HepG2 (cell line): ENCODE results near the gene SPHK2. TPM values are rescaled to one million over a fixed set of nuclear protein-coding genes. Genes with fewer than 3 reads are reported as not detected.

Experiments
- BCL6 ChIP-seq: IDR thresholded peaks from 2 replicates; pipeline ENCODE4 v1.6.1; 2016; ENCODE audit warnings: missing genetic modification reagents, missing compliant biosample characterization
- GATA4 ChIP-seq: sonication (generic); IDR thresholded peaks from 2 replicates; pipeline ENCODE4 v1.6.1; 2016; ENCODE audit warnings: antibody characterized with exemption, low read depth, borderline replicate concordance
- HES4 ChIP-seq: sonication (generic); formaldehyde crosslinking; IDR thresholded peaks from 2 replicates; pipeline ENCODE4 v1.9.0; 2021; ENCODE audit warnings: mild to moderate bottlenecking, missing genetic modification reagents, borderline replicate concordance
- JUN ChIP-seq: sonication (generic); formaldehyde crosslinking; IDR thresholded peaks from 2 replicates; pipeline ENCODE4 v1.4.0; 2020; ENCODE audit warnings: mild to moderate bottlenecking, missing genetic modification reagents
- KDM5B ChIP-seq: sonication (generic); formaldehyde crosslinking; IDR thresholded peaks from 2 replicates; pipeline ENCODE4 v1.4.0; 2020; ENCODE audit warnings: missing genetic modification reagents, mild to moderate bottlenecking, borderline replicate concordance
- NR2F1 ChIP-seq, 2 experiments: fragments of 450-650 bp in 1 of 2; formaldehyde crosslinking in 1 of 2; IDR thresholded peaks; 2 replicates each; pipeline versions ENCODE4 v1.5.0 to v1.6.1; 2016 to 2020; ENCODE audit warnings: mild to moderate bottlenecking in 1 of 2, missing compliant biosample characterization in 1 of 2, missing genetic modification reagents in 1 of 2, moderate library complexity in 1 of 2
- PTBP1 ChIP-seq: fragments of 200-400 bp; formaldehyde crosslinking; IDR thresholded peaks from 2 replicates; pipeline ENCODE4 v1.6.1; 2018; ENCODE audit warnings: low read length, low read depth; ENCODE audit not compliant: poor library complexity, severe bottlenecking
- SIN3A ChIP-seq: IDR thresholded peaks from 2 replicates; pipeline ENCODE4 v1.6.1; 2011; ENCODE audit warnings: low read depth, mild to moderate bottlenecking, control low read depth, low read length, borderline replicate concordance
- SMYD3 ChIP-seq: sonication (generic); formaldehyde crosslinking; IDR thresholded peaks from 2 replicates; pipeline ENCODE4 v1.8.1; 2023; ENCODE audit warnings: mild to moderate bottlenecking, missing genetic modification reagents
- TP53 ChIP-seq: sonication (generic); formaldehyde crosslinking; conservative IDR thresholded peaks from 2 replicates; pipeline ENCODE4 v1.4.0; 2020; ENCODE audit warnings: missing genetic modification reagents
- ZNF407 ChIP-seq: sonication (generic); formaldehyde crosslinking; IDR thresholded peaks from one replicate; pipeline ENCODE4 v1.5.1; 2020; ENCODE audit warnings: mild to moderate bottlenecking, missing genetic modification reagents; ENCODE audit errors: not compliant biosample characterization
- ZNF749 ChIP-seq: sonication (generic); formaldehyde crosslinking; IDR thresholded peaks from 2 replicates; pipeline ENCODE4 v1.8.0; 2022; ENCODE audit warnings: mild to moderate bottlenecking, missing genetic modification reagents, moderate library complexity, borderline replicate concordance
- ZNF782 ChIP-seq: sonication (generic); formaldehyde crosslinking; IDR thresholded peaks from 2 replicates; pipeline ENCODE4 v1.4.0; 2020; ENCODE audit warnings: missing genetic modification reagents, mild to moderate bottlenecking, borderline replicate concordance
- ZNF883 ChIP-seq: sonication (generic); formaldehyde crosslinking; IDR thresholded peaks from 2 replicates; pipeline ENCODE4 v1.5.1; 2020; ENCODE audit warnings: mild to moderate bottlenecking, missing genetic modification reagents; ENCODE audit errors: not compliant biosample characterization
- polyA plus RNA-seq, 8 experiments: library from polyadenylated mRNA; depleted of rRNA in 3 of 8; stranded (reverse) in 7 of 8; unstranded in 1 of 8; fragments of >200 nt; fragmentation: Illumina TruSeq in 4 of 8; extraction: Trizol in 4 of 8; gene quantifications; 2 replicates each; pipeline versions ENCODE4 v1.2.1 to v1.2.3, GENCODE V29; 2011 to 2016; ENCODE audit warnings: low read depth in 4 of 8, missing spikeins in 1 of 8, mixed read lengths in 1 of 8; ENCODE audit not compliant: insufficient read depth in 1 of 8
- total RNA-seq, 5 experiments: library from RNA; depleted of rRNA; stranded (reverse); fragments of >200 nt; fragmentation: Illumina TruSeq; extraction: Trizol; gene quantifications; 2 replicates each; pipeline ENCODE4 v1.2.3, GENCODE V29; 2016; ENCODE audit warnings: low read depth in 1 of 5
- TF ChIP-seq, protein P1 (sequence below): sonication (generic); formaldehyde crosslinking; IDR thresholded peaks from 2 replicates; pipeline ENCODE4 v1.5.1; 2020; ENCODE audit warnings: mild to moderate bottlenecking, missing genetic modification reagents, borderline replicate concordance

Gene SPHK2
- total and polyA plus RNA-seq, 2 of the 13 experiments (the other 11 are each of a cell fraction or from before 2014, with no cell fraction given), result 2.9 to 14.4 TPM

DNA sequence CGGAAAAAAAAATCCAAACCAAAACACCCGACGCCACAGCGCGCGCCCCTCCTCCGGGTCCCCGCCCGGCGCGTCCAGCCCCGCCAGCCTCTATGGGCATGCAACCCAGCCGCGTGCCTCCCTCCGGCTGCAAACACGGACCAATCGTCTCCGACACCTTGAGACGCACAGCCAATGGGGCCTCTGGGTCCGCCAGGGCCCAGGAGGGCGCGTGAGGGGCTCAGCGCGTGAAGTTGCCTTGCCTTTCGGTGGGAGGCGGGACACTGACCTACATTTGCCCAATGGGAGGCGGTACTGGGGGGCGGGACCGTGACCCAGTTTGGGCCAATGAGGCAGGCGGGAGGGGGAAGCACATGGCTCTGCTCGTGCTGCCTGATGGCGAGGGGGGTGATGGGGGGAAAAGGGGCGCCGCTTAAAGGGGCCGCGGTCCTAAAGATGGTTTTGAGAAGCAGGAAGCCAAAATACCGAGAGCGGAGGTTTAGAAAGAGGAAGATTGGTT is 18.2 kb downstream of the SPHK2 start (continued):
- TF ChIP-seq, protein P1, sequence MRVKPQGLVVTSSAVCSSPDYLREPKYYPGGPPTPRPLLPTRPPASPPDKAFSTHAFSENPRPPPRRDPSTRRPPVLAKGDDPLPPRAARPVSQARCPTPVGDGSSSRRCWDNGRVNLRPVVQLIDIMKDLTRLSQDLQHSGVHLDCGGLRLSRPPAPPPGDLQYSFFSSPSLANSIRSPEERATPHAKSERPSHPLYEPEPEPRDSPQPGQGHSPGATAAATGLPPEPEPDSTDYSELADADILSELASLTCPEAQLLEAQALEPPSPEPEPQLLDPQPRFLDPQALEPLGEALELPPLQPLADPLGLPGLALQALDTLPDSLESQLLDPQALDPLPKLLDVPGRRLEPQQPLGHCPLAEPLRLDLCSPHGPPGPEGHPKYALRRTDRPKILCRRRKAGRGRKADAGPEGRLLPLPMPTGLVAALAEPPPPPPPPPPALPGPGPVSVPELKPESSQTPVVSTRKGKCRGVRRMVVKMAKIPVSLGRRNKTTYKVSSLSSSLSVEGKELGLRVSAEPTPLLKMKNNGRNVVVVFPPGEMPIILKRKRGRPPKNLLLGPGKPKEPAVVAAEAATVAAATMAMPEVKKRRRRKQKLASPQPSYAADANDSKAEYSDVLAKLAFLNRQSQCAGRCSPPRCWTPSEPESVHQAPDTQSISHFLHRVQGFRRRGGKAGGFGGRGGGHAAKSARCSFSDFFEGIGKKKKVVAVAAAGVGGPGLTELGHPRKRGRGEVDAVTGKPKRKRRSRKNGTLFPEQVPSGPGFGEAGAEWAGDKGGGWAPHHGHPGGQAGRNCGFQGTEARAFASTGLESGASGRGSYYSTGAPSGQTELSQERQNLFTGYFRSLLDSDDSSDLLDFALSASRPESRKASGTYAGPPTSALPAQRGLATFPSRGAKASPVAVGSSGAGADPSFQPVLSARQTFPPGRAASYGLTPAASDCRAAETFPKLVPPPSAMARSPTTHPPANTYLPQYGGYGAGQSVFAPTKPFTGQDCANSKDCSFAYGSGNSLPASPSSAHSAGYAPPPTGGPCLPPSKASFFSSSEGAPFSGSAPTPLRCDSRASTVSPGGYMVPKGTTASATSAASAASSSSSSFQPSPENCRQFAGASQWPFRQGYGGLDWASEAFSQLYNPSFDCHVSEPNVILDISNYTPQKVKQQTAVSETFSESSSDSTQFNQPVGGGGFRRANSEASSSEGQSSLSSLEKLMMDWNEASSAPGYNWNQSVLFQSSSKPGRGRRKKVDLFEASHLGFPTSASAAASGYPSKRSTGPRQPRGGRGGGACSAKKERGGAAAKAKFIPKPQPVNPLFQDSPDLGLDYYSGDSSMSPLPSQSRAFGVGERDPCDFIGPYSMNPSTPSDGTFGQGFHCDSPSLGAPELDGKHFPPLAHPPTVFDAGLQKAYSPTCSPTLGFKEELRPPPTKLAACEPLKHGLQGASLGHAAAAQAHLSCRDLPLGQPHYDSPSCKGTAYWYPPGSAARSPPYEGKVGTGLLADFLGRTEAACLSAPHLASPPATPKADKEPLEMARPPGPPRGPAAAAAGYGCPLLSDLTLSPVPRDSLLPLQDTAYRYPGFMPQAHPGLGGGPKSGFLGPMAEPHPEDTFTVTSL (CRISPR knock-in tag), result no peak
- TF ChIP-seq ZNF749 (peak; percentile 91), HES4 (CRISPR knock-in tag) (peak; percentile 64), SIN3A (0 out of 2 replicates have a peak, but pooled peaks have one; percentile 18), KDM5B (CRISPR knock-in tag) (peak; percentile 92; the same call in 1 of the 2 replicates), PTBP1 (no peak), ZNF883 (CRISPR knock-in tag) (peak; percentile 64), ZNF407 (CRISPR knock-in tag) (peak; percentile 60), ZNF782 (CRISPR knock-in tag) (0 out of 2 replicates have a peak, but pooled peaks have one; percentile 34), JUN (CRISPR knock-in tag) (peak; percentile 84), BCL6 (CRISPR knock-in tag) (peak; percentile 70), NR2F1 (CRISPR knock-in tag; IDR thresholded peaks at IDR 0.05) (no peak), SMYD3 (CRISPR knock-in tag) (0 out of 2 replicates have a peak, but pooled peaks have one; percentile 50), GATA4 (no peak), TP53 (CRISPR knock-in tag) (no peak)
